ENCODE data around the gene CNTROB. TPM values are rescaled to one million over a fixed set of nuclear protein-coding genes. Genes with fewer than 3 reads are reported as not detected.

Gene CNTROB
- polyA plus RNA-seq, 1 donor from 2014 or later = 48.7 TPM

GRCh38 chr17:7887482-7888183, 44.4 kb upstream of the CNTROB start:
- Histone ChIP-seq H3K79me2 (replicated peaks; ENCODE audit: insufficient read depth, low read length) (peaks cover 62% of the 10 kb centered on the region), H3K27ac (ENCODE audit: low read length) (peak overlapping the region; percentile 99), H4K20me1 (ENCODE audit: insufficient read depth) (no peaks in the 10 kb centered on the region), H3K9me2 (ENCODE audit: insufficient read depth, low read length) (no peaks in the 10 kb centered on the region), H3K36me3 (ENCODE audit: insufficient read depth, low read length) (no peaks in the 10 kb centered on the region), H3F3A (ENCODE audit: insufficient read depth, low read length, poor library complexity, severe bottlenecking) (peaks cover 10% of the 10 kb centered on the region), H2AFZ (ENCODE audit: low read depth, low read length) (peak overlapping the region; percentile 48), H3K9me3 (ENCODE audit: low read length) (no peaks in the 10 kb centered on the region), H3K27me3 (ENCODE audit: insufficient read depth, low read depth, low read length) (no peaks in the 10 kb centered on the region), H3K9ac (ENCODE audit: low read length) (peak overlapping the region; percentile 100), H3K4me2 (ENCODE audit: low read length) (peak overlapping the region; percentile 69), H3K4me3 (ENCODE audit: low read length) (peak overlapping the region; percentile 100)
- TF ChIP-seq EZH2 (IDR thresholded peaks at IDR 0.05; ENCODE audit: borderline replicate concordance, insufficient read depth, low read length, poor library complexity, severe bottlenecking) (no peak), MXI1 (conservative IDR thresholded peaks at IDR 0.05; ENCODE audit: poor library complexity, severe bottlenecking) (peak; percentile 62), TAF1 (IDR thresholded peaks at IDR 0.05; ENCODE audit: low read depth) (peak; percentile 7), POLR2AphosphoS5 (IDR thresholded peaks at IDR 0.05) (peak; percentile 72), REST (IDR thresholded peaks at IDR 0.05; ENCODE audit: borderline replicate concordance) (no peak), EP300 (conservative IDR thresholded peaks at IDR 0.05; ENCODE audit: poor library complexity, severe bottlenecking) (peak; percentile 51)

- Histone ChIP-seq H2AFZ (ENCODE audit: low read depth, low read length) (peak within 1 kb of the TSS; percentile 48), H3K9ac (ENCODE audit: low read length) (peak within 1 kb of the TSS; percentile 100)
- TF ChIP-seq EP300 (conservative IDR thresholded peaks at IDR 0.05; ENCODE audit: poor library complexity, severe bottlenecking) (no peak), MXI1 (conservative IDR thresholded peaks at IDR 0.05; ENCODE audit: poor library complexity, severe bottlenecking) (no peak), TAF1 (IDR thresholded peaks at IDR 0.05; ENCODE audit: low read depth) (no peak), POLR2AphosphoS5 (IDR thresholded peaks at IDR 0.05) (no peak), REST (IDR thresholded peaks at IDR 0.05; ENCODE audit: borderline replicate concordance) (no peak), RAD21 (conservative IDR thresholded peaks at IDR 0.05) (no peak), EZH2 (IDR thresholded peaks at IDR 0.05; ENCODE audit: borderline replicate concordance, insufficient read depth, low read length, poor library complexity, severe bottlenecking) (no peak), SMC3 (conservative IDR thresholded peaks at IDR 0.05; ENCODE audit: poor library complexity) (no peak)
- TF ChIP-seq, protein P1, sequence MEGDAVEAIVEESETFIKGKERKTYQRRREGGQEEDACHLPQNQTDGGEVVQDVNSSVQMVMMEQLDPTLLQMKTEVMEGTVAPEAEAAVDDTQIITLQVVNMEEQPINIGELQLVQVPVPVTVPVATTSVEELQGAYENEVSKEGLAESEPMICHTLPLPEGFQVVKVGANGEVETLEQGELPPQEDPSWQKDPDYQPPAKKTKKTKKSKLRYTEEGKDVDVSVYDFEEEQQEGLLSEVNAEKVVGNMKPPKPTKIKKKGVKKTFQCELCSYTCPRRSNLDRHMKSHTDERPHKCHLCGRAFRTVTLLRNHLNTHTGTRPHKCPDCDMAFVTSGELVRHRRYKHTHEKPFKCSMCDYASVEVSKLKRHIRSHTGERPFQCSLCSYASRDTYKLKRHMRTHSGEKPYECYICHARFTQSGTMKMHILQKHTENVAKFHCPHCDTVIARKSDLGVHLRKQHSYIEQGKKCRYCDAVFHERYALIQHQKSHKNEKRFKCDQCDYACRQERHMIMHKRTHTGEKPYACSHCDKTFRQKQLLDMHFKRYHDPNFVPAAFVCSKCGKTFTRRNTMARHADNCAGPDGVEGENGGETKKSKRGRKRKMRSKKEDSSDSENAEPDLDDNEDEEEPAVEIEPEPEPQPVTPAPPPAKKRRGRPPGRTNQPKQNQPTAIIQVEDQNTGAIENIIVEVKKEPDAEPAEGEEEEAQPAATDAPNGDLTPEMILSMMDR (IDR thresholded peaks at IDR 0.05; ENCODE audit: poor library complexity, severe bottlenecking) = no peak
Observed at GRCh38 chr17:7888184-7888920, 43.7 kb upstream of the CNTROB start, which contains the start of gene CHD3. Gene CHD3 (plus strand): TSS chr17:7888789. CDS start chr17:7889001, 212 bp downstream.

More at GRCh38 chr17:7888184-7888920, 43.7 kb upstream of the CNTROB start, which contains the start of gene CHD3:
- H3K4me3 ChIP-seq (ENCODE audit: low read length) = peak within 1 kb of the TSS; percentile 100
- no peaks in the 10 kb centered on the region for H4K20me1 ChIP-seq (ENCODE audit: insufficient read depth)
- H3F3A ChIP-seq (ENCODE audit: insufficient read depth, low read length, poor library complexity, severe bottlenecking) = peaks cover 7% of the 10 kb centered on the region
- H3K79me2 ChIP-seq (replicated peaks; ENCODE audit: insufficient read depth, low read length) = peaks cover 63% of the 10 kb centered on the region
- no peaks in the 10 kb centered on the region for H3K9me2 ChIP-seq (ENCODE audit: insufficient read depth, low read length)
- no peaks in the 10 kb centered on the region for H3K27me3 ChIP-seq (ENCODE audit: insufficient read depth, low read depth, low read length)
- H3K27ac ChIP-seq (ENCODE audit: low read length) = peak within 1 kb of the TSS; percentile 99
- peak within 1 kb of the TSS; percentile 69 for H3K4me2 ChIP-seq (ENCODE audit: low read length)
- H3K9me3 ChIP-seq (ENCODE audit: low read length) = no peaks in the 10 kb centered on the region
- no peaks in the 10 kb centered on the region for H3K36me3 ChIP-seq (ENCODE audit: insufficient read depth, low read length)

All from neural cell (in vitro differentiated cells).